Activated CD4-positive, alpha-beta memory T cell treated with anti-CD3 and anti-CD28 coated beads for 36 hours (primary cell): ENCODE results near the gene IL1A. TPM values are rescaled to one million over a fixed set of nuclear protein-coding genes. Genes with fewer than 3 reads are reported as not detected.
A peak's percentile ranks its signal among the peaks of the same experiment; 100 is the strongest.
"Not testable (repeated sequence)": the region's sequence is repeated elsewhere in the genome, so short reads cannot be mapped to it uniquely, and the experiment has no call there.

Experiments
- CTCF ChIA-PET: fragments of 350-600 bp; sonication (Branson Sonifier 250); formaldehyde crosslinking; loops from one replicate; lab custom pipeline; 2021; ENCODE audit warnings: antibody characterized with exemption, inconsistent platforms; lab: Charles Lee
- POLR2A ChIA-PET: fragments of 350-600 bp; sonication (Branson Sonifier 250); formaldehyde crosslinking; loops from one replicate; lab custom pipeline; 2021; ENCODE audit warnings: antibody characterized with exemption; lab: Charles Lee
- DNase-seq: peaks from one replicate; pipeline ENCODE4 v3.0.0-alpha.2; 2020
- H3K27ac Mint-ChIP-seq: one replicate; pipeline ENCODE4 v1.8.0; 2021; ENCODE audit warnings: mixed read lengths
- H3K27me3 Mint-ChIP-seq: one replicate; pipeline ENCODE4 v1.8.0; 2021; ENCODE audit warnings: mixed read lengths
- H3K36me3 Mint-ChIP-seq: one replicate; pipeline ENCODE4 v1.8.0; 2021; ENCODE audit warnings: mixed read lengths
- H3K4me1 Mint-ChIP-seq: one replicate; pipeline ENCODE4 v1.8.0; 2021; ENCODE audit warnings: low read depth, mixed read lengths
- H3K4me3 Mint-ChIP-seq: one replicate; pipeline ENCODE4 v1.8.0; 2021; ENCODE audit warnings: mild to moderate bottlenecking, mixed read lengths
- H3K9me3 Mint-ChIP-seq: one replicate; pipeline ENCODE4 v1.8.0; 2021; ENCODE audit warnings: mixed read lengths
- intact Hi-C: fragments of 100-400 bp; cut with micrococcal nuclease; formaldehyde crosslinking; loops from one replicate; pipeline ENCODE4 v1.15.1; 2023
- total RNA-seq, 2 experiments: library from RNA; stranded (reverse); gene quantifications; one replicate each; pipeline ENCODE4 v1.2.3, GENCODE V29; 2021

The IL1A gene
- total RNA-seq, result 10 to 100 TPM; 15.7 to 16.4 TPM

- POLR2A ChIA-PET, result no interaction called here
- H3K27me3 Mint-ChIP-seq, result peaks cover 4% of the 10 kb centered on the region
- no peaks in the 10 kb centered on the region for H3K36me3 Mint-ChIP-seq
- peak; percentile 42 for DNase-seq
- intact Hi-C loops, result no loop called here
- H3K4me1 Mint-ChIP-seq, result peaks cover 3% of the 10 kb centered on the region
- H3K4me3 Mint-ChIP-seq, result peak within 1 kb of the TSS; percentile 34
- CTCF ChIA-PET, result interaction anchor here (0.6 to 1.3 kb wide), 6 partner anchors 35 to 175 kb away, joined by 3 to 7 read pairs (median 3); no protein-coding TSS in a partner anchor
- no peak within 1 kb of the TSS for H3K27ac Mint-ChIP-seq
- H3K9me3 Mint-ChIP-seq, result no peaks in the 10 kb centered on the region
These were observed at the start of gene IL1A for GRCh38 chr2:112784199-112785189. TSS of gene IL1A (minus strand) at chr2:112784493. CDS start at chr2:112783770, 723 bp downstream.

- Mint-ChIP-seq H3K36me3 (no peaks in the 10 kb centered on the region), H3K27me3 (peaks cover 8% of the 10 kb centered on the region), H3K9me3 (no peaks in the 10 kb centered on the region), H3K27ac (no peak overlapping the region), H3K4me1 (no peaks in the 10 kb centered on the region), H3K4me3 (no peak overlapping the region)
- intact Hi-C loops, result no loop called here
- POLR2A ChIA-PET, result interaction anchor here (0.6 kb wide), 1 partner anchor 124 kb away, joined by 3 read pairs; no protein-coding TSS in a partner anchor
- CTCF ChIA-PET, result interaction anchor here (2.6 kb wide), 1 partner anchor 85 kb away, joined by 7 read pairs; no protein-coding TSS in a partner anchor
- DNase-seq, result no peak
These were observed 49.7 kb upstream of the IL1A start for GRCh38 chr2:112833976-112834375.

GRCh38 chr2:112833639-112833931, 49.3 kb upstream of the IL1A start:
- H3K27me3 Mint-ChIP-seq, intact Hi-C loops, DNase-seq, H3K36me3 Mint-ChIP-seq, H3K27ac Mint-ChIP-seq, H3K9me3 Mint-ChIP-seq, H3K4me3 Mint-ChIP-seq, POLR2A ChIA-PET, H3K4me1 Mint-ChIP-seq: not testable (repeated sequence)
- CTCF ChIA-PET, result interaction anchor here (2.6 kb wide), 1 partner anchor 84 kb away, joined by 7 read pairs; no protein-coding TSS in a partner anchor

DNA sequence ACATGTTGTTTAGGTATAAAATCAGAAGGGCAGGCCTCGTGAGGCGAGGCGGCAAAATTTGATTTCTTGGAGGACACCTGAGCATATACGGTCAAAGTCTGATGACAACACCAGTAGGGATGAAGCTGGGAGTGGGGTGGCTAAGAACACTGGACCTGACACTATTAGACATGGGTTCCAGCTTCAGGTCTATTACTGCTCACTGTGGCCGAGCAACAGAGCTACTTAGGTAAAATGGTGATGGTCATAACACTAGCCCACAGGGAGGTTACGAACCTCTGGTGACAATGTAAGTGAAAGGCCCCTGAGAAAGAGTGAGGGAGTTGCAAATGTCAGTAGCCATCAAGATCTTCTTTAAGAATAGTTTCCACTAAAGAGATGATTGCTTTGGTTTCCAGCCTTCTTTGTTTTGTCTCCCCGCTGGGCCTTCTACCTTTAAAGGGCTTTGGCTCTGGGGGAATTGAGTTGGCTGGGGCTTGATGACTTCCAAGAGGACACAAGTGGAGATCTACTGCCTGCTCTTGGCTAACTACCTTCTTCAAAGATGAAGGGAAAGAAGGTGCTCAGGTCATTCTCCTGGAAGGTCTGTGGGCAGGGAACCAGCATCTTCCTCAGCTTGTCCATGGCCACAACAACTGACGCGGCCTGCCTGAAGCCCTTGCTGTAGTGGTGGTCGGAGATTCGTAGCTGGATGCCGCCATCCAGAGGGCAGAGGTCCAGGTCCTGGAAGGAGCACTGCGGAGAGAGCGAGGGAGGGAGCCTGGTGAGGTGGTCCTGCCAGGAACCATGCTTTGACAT, 48.7 kb upstream of the IL1A start:
- peaks cover 3% of the 10 kb centered on the region for H3K4me1 Mint-ChIP-seq
- DNase-seq, result no peak
- intact Hi-C loops, result no loop called here
- ChIA-PET POLR2A (no interaction called here), CTCF (interaction anchor here (1.8 to 2.6 kb wide), 2 partner anchors 52 to 84 kb away, joined by 5 to 7 read pairs; no protein-coding TSS in a partner anchor)
- H3K27me3 Mint-ChIP-seq, result peaks cover 6% of the 10 kb centered on the region
- no peak overlapping the region for H3K27ac Mint-ChIP-seq
- no peaks in the 10 kb centered on the region for H3K36me3 Mint-ChIP-seq
- no peak overlapping the region for H3K4me3 Mint-ChIP-seq
- no peaks in the 10 kb centered on the region for H3K9me3 Mint-ChIP-seq

DNA sequence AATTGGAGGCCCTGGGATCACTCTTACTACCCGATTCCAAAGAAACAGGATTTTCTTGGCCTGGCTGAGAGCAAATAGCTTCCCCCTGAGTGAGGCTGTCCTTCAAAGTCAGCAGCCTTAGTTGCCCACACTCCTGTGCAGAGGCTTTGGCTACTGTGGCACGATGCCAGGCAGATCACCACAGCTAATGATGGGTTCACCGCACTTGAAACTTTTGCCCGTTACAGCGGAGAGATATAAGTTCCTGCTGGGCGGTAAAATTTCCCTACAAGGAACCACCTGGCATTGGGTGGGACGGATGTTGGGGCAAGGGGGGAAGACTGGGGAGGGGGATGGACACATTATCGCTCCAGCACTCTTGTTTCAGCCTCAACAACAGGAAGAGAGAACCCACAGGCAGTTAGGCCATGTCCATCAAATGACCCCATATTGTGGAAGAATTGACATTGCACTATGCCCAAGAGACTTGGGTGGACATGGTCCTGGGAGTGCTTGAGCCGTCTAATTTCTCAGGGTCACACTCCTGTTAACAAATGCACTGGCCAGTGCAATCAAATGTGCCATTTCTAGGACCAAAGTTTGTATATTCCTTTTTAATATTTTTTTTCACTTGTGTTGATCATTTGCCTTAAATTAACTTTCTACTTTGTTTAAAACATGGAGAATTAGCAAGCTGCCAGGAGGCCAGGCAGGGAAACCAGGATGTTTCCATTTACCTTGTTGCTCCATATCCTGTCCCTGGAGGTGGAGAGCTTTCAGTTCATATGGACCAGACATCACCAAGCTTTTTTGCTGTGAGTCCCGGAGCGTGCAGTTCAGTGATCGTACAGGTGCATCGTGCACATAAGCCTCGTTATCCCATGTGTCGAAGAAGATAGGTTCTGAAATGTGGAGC, 47.9 kb upstream of the IL1A start:
- POLR2A ChIA-PET, result no interaction called here

GRCh38 chr2:112831513-112831845, 47.2 kb upstream of the IL1A start:
- no peak for DNase-seq
- intact Hi-C loops, result no loop called here
- Mint-ChIP-seq H3K27ac (no peak overlapping the region), H3K9me3 (no peaks in the 10 kb centered on the region), H3K4me1 (peaks cover 3% of the 10 kb centered on the region), H3K27me3 (peaks cover 8% of the 10 kb centered on the region), H3K36me3 (no peaks in the 10 kb centered on the region), H3K4me3 (no peak overlapping the region)
- POLR2A ChIA-PET, result no interaction called here
- CTCF ChIA-PET, result interaction anchor here (1.8 to 2.6 kb wide), 2 partner anchors 53 to 82 kb away, joined by 5 to 7 read pairs; no protein-coding TSS in a partner anchor

More for the DNA sequence above, 47.9 kb upstream of the IL1A start:
- Mint-ChIP-seq H3K4me3 (no peak overlapping the region), H3K27me3 (peaks cover 6% of the 10 kb centered on the region), H3K27ac (no peak overlapping the region), H3K9me3 (no peaks in the 10 kb centered on the region), H3K36me3 (no peaks in the 10 kb centered on the region), H3K4me1 (peaks cover 3% of the 10 kb centered on the region)
- intact Hi-C loops, result no loop called here
- CTCF ChIA-PET, result interaction anchor here (1.8 to 2.6 kb wide), 2 partner anchors 53 to 83 kb away, joined by 5 to 7 read pairs; no protein-coding TSS in a partner anchor
- no peak for DNase-seq

- no peak overlapping the region for H3K4me3 Mint-ChIP-seq
- H3K9me3 Mint-ChIP-seq, result no peaks in the 10 kb centered on the region
- H3K27ac Mint-ChIP-seq, result no peak overlapping the region
- intact Hi-C loops, result no loop called here
- no peak for DNase-seq
- ChIA-PET POLR2A (no interaction called here), CTCF (interaction anchor here (0.6 to 2.6 kb wide), 2 partner anchors 66 to 82 kb away, joined by 3 to 7 read pairs; no protein-coding TSS in a partner anchor)
- peaks cover 8% of the 10 kb centered on the region for H3K27me3 Mint-ChIP-seq
- H3K4me1 Mint-ChIP-seq, result peaks cover 3% of the 10 kb centered on the region
- no peaks in the 10 kb centered on the region for H3K36me3 Mint-ChIP-seq
These were observed 46.6 kb upstream of the IL1A start for GRCh38 chr2:112830682-112831512.

DNA sequence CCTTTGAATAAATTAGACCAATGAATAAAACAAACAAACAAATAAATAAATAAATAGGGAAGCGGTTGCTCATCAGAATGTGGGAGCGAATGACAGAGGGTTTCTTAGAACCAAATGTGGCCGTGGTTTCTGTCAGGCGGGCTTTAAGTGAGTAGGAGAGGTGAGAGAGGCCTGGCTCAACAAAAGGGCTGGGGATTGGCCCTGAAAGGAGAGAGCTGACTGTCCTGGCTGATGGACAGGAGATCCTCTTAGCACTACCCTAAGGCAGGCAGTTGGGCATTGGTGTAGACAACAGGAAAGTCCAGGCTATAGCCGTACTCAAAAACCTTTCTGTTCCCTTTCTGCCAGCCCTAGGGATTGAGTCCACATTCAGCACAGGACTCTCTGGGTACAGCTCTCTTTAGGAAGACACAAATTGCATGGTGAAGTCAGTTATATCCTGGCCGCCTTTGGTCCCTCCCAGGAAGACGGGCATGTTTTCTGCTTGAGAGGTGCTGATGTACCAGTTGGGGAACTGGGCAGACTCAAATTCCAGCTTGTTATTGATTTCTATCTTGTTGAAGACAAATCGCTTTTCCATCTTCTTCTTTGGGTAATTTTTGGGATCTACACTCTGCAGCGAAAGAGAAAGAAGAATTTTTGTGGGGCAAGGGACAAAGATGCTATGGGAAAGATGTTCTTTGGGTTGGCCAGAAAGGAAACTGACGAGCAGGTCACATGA, 45.8 kb upstream of the IL1A start:
- H3K27me3 Mint-ChIP-seq, result peaks cover 8% of the 10 kb centered on the region
- no peaks in the 10 kb centered on the region for H3K36me3 Mint-ChIP-seq
- peaks cover 3% of the 10 kb centered on the region for H3K4me1 Mint-ChIP-seq
- no peak overlapping the region for H3K27ac Mint-ChIP-seq
- H3K4me3 Mint-ChIP-seq, result no peak overlapping the region
- POLR2A ChIA-PET, result interaction anchor here (0.5 kb wide), 1 partner anchor 18 kb away, joined by 3 read pairs; no protein-coding TSS in a partner anchor
- intact Hi-C loops, result no loop called here
- no peak for DNase-seq
- H3K9me3 Mint-ChIP-seq, result no peaks in the 10 kb centered on the region
- CTCF ChIA-PET, result interaction anchor here (0.6 to 2.5 kb wide), 4 partner anchors 55 to 119 kb away, joined by 3 to 7 read pairs (median 3); no protein-coding TSS in a partner anchor

- intact Hi-C loops, result no loop called here
- Mint-ChIP-seq H3K27ac (no peak overlapping the region), H3K4me3 (no peak overlapping the region), H3K36me3 (no peaks in the 10 kb centered on the region), H3K4me1 (peaks cover 3% of the 10 kb centered on the region), H3K9me3 (no peaks in the 10 kb centered on the region), H3K27me3 (peaks cover 8% of the 10 kb centered on the region)
- ChIA-PET POLR2A (interaction anchor here (0.5 kb wide), 1 partner anchor 17 kb away, joined by 3 read pairs; no protein-coding TSS in a partner anchor), CTCF (interaction anchor here (1.1 to 2.5 kb wide), 2 partner anchors 56 to 80 kb away, joined by 3 to 7 read pairs; no protein-coding TSS in a partner anchor)
- no peak for DNase-seq
These were observed 45.0 kb upstream of the IL1A start for GRCh38 chr2:112829101-112829960.
